ENCODE measurements around the gene RUNDC3A.

DNA sequence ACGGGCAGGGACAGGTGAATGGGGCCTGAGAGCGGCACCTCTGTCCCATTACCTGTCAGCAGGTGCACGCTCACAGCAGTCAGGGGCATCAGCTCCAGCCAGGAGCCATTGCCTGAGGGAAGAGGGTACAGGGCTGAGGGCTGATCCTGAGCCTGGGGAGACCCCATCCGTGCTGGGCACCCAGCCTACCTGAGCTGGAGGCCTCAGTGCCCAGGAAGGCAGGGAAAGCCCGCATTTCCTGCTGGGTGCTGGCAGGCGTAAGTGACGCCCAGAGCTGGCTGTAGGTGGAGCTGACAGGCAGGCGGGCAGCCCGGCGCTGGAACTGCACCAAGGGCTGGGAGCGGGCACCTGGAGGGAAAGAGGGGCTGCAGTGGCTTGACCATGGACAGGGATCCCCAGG, 47.8 kb downstream of the RUNDC3A start:
- TF ChIP-seq EZH2 (IDR thresholded peaks at IDR 0.05) (no peak), POLR2AphosphoS5 (IDR thresholded peaks at IDR 0.05; ENCODE audit: borderline replicate concordance, low read depth, low read length) (no peak), FOXP2 (optimal IDR thresholded peaks at IDR 0.05; ENCODE audit: control extremely low read depth, extremely low read length, insufficient read depth) (no peak)

All from SK-N-MC (cell line).